ENCODE results near the gene KCNIP3. TPM values are rescaled to one million over a fixed set of nuclear protein-coding genes. Genes with fewer than 3 reads are reported as not detected.

Gene KCNIP3
- total RNA-seq, 1 experiment from 2014 or later, result 19.1 TPM

DNA sequence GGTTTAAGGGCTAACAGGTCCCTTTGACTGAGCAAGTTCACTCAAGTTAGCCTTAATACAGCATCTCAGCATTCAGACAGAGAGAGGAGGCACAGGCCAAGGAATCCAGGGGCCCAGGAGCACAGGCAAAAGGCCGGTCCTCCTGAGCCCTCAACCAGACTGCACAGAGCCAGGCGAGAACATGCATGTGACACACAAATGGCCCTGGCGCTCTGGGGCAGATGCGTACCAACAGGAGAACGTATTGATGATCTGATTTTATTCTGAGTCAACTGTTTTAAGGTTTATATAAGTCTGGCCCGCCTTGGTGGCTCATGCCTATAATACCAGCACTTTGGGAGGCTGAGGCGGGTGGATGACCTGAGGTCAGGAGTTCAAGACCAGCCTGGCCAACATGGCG is 34.9 kb downstream of the KCNIP3 start:
- no peak overlapping the region for H3K4me2 ChIP-seq (ENCODE audit: low read length)
- intact Hi-C loops (cut with micrococcal nuclease), result loop anchor here (5.0 kb wide), 1 partner anchor 55 kb away; no protein-coding TSS in a partner anchor
- ChIA-PET POLR2A (ENCODE audit: unreplicated experiment) (no interaction called here), CTCF (no interaction called here)
- H3K9ac ChIP-seq (ENCODE audit: low read length), result no peak overlapping the region
- peaks cover 3% of the 10 kb centered on the region for H3F3A ChIP-seq (ENCODE audit: low read length, unreplicated experiment)
- no peaks in the 10 kb centered on the region for H3K9me2 ChIP-seq (replicated peaks; ENCODE audit: low read length)
- TF ChIP-seq, protein P1, sequence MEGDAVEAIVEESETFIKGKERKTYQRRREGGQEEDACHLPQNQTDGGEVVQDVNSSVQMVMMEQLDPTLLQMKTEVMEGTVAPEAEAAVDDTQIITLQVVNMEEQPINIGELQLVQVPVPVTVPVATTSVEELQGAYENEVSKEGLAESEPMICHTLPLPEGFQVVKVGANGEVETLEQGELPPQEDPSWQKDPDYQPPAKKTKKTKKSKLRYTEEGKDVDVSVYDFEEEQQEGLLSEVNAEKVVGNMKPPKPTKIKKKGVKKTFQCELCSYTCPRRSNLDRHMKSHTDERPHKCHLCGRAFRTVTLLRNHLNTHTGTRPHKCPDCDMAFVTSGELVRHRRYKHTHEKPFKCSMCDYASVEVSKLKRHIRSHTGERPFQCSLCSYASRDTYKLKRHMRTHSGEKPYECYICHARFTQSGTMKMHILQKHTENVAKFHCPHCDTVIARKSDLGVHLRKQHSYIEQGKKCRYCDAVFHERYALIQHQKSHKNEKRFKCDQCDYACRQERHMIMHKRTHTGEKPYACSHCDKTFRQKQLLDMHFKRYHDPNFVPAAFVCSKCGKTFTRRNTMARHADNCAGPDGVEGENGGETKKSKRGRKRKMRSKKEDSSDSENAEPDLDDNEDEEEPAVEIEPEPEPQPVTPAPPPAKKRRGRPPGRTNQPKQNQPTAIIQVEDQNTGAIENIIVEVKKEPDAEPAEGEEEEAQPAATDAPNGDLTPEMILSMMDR (conservative IDR thresholded peaks at IDR 0.05; ENCODE audit: low read depth, low read length), result no peak
- TF ChIP-seq EZH2 (IDR thresholded peaks at IDR 0.05; ENCODE audit: low read length, unreplicated experiment) (no peak), EZH2phosphoT487 (IDR thresholded peaks at IDR 0.05; ENCODE audit: borderline replicate concordance, low read length) (no peak)
- H3K27ac ChIP-seq (ENCODE audit: low read length), result no peak overlapping the region
- no peaks in the 10 kb centered on the region for H3K36me3 ChIP-seq (ENCODE audit: low read depth, low read length)
- H3K27me3 ChIP-seq (ENCODE audit: low read length), result no peaks in the 10 kb centered on the region
- no TSS peak for BruUV-seq (replicated peaks)
- H3K4me3 ChIP-seq (ENCODE audit: low read length), result no peak overlapping the region
- no peaks in the 10 kb centered on the region for H3K9me3 ChIP-seq (ENCODE audit: low read length)
- no peak for DNase-seq
- peaks cover 40% of the 10 kb centered on the region for H3K4me1 ChIP-seq (ENCODE audit: insufficient read depth, low read length)
- H3K79me2 ChIP-seq (ENCODE audit: low read length), result no peaks in the 10 kb centered on the region
- no peaks in the 10 kb centered on the region for H4K20me1 ChIP-seq (ENCODE audit: low read length)
- no peak overlapping the region for H2AFZ ChIP-seq (ENCODE audit: low read length)
- no peak for ATAC-seq

DNA sequence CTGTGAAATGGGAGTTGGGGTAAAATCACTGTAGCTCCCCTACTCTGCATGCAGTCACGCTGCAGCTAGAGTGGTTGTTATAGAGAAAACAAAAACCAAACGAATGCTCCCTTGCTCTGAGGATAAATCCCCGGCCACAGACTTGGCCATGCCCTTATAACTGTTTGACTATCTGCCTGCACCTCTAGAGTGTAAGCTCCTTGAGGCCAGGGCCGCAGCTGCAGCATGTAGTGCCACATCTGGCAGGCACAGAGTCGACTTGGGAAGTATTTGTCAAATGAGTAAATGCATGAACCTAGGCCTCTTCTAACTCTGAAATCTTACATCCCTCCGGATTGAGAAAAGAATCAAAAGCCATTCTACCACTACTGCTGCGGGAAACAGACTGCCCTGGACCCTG is 35.9 kb downstream of the KCNIP3 start:
- Histone ChIP-seq H4K20me1 (ENCODE audit: low read length) (no peaks in the 10 kb centered on the region), H3K4me1 (ENCODE audit: insufficient read depth, low read length) (peaks cover 41% of the 10 kb centered on the region), H3K36me3 (ENCODE audit: low read depth, low read length) (no peaks in the 10 kb centered on the region), H3K9me2 (replicated peaks; ENCODE audit: low read length) (no peaks in the 10 kb centered on the region), H3K9me3 (ENCODE audit: low read length) (no peaks in the 10 kb centered on the region), H2AFZ (ENCODE audit: low read length) (peak overlapping the region; percentile 9; the same call in 1 of the 2 replicates), H3K79me2 (ENCODE audit: low read length) (no peaks in the 10 kb centered on the region), H3K9ac (ENCODE audit: low read length) (peak overlapping the region; percentile 79), H3K4me2 (ENCODE audit: low read length) (peak overlapping the region; percentile 64), H3F3A (ENCODE audit: low read length, unreplicated experiment) (peaks cover 3% of the 10 kb centered on the region), H3K27ac (ENCODE audit: low read length) (peak overlapping the region; percentile 97), H3K27me3 (ENCODE audit: low read length) (no peaks in the 10 kb centered on the region), H3K4me3 (ENCODE audit: low read length) (no peak overlapping the region)
- ChIA-PET POLR2A (ENCODE audit: unreplicated experiment) (no interaction called here), CTCF (interaction anchor here (1.8 kb wide), 1 partner anchor 12 kb away, joined by 9 read pairs; no protein-coding TSS in a partner anchor)
- TF ChIP-seq EZH2phosphoT487 (IDR thresholded peaks at IDR 0.05; ENCODE audit: borderline replicate concordance, low read length) (no peak), EZH2 (IDR thresholded peaks at IDR 0.05; ENCODE audit: low read length, unreplicated experiment) (no peak)
- TF ChIP-seq, protein P1 (conservative IDR thresholded peaks at IDR 0.05; ENCODE audit: low read depth, low read length), result no peak
- intact Hi-C loops (cut with micrococcal nuclease), result loop anchor here (5.0 kb wide), 1 partner anchor 54 kb away; no protein-coding TSS in a partner anchor
- ATAC-seq, result no peak
- BruUV-seq (replicated peaks), result no TSS peak
- DNase-seq, result no peak

- H2AFZ ChIP-seq (ENCODE audit: low read length), result no peak overlapping the region
- H3K9ac ChIP-seq (ENCODE audit: low read length), result peak overlapping the region; percentile 79
- H3K27me3 ChIP-seq (ENCODE audit: low read length), result no peaks in the 10 kb centered on the region
- no peaks in the 10 kb centered on the region for H3K9me3 ChIP-seq (ENCODE audit: low read length)
- no peaks in the 10 kb centered on the region for H4K20me1 ChIP-seq (ENCODE audit: low read length)
- intact Hi-C loops (cut with micrococcal nuclease), result loop anchor here (5.0 kb wide), 1 partner anchor 53 kb away; no protein-coding TSS in a partner anchor
- POLR2A ChIA-PET (ENCODE audit: unreplicated experiment), result no interaction called here
- H3K4me3 ChIP-seq (ENCODE audit: low read length), result no peak overlapping the region
- H3K79me2 ChIP-seq (ENCODE audit: low read length), result no peaks in the 10 kb centered on the region
- peaks cover 3% of the 10 kb centered on the region for H3F3A ChIP-seq (ENCODE audit: low read length, unreplicated experiment)
- TF ChIP-seq, protein P1 (conservative IDR thresholded peaks at IDR 0.05; ENCODE audit: low read depth, low read length), result no peak
- TF ChIP-seq EZH2 (IDR thresholded peaks at IDR 0.05; ENCODE audit: low read length, unreplicated experiment) (no peak), EZH2phosphoT487 (IDR thresholded peaks at IDR 0.05; ENCODE audit: borderline replicate concordance, low read length) (no peak)
- peak overlapping the region; percentile 97 for H3K27ac ChIP-seq (ENCODE audit: low read length)
- CTCF ChIA-PET, result interaction anchor here (1.8 kb wide), 1 partner anchor 11 kb away, joined by 9 read pairs; no protein-coding TSS in a partner anchor
- no peaks in the 10 kb centered on the region for H3K9me2 ChIP-seq (replicated peaks; ENCODE audit: low read length)
- no TSS peak for BruUV-seq (replicated peaks)
- H3K36me3 ChIP-seq (ENCODE audit: low read depth, low read length), result no peaks in the 10 kb centered on the region
- H3K4me2 ChIP-seq (ENCODE audit: low read length), result peak overlapping the region; percentile 67
- DNase-seq, result peak; percentile 99
- peaks cover 41% of the 10 kb centered on the region for H3K4me1 ChIP-seq (ENCODE audit: insufficient read depth, low read length)
- peak; percentile 86 for ATAC-seq
Measured at GRCh38 chr2:95333888-95334338, 36.8 kb downstream of the KCNIP3 start.
